CD4-positive, alpha-beta T cell treated with Interleukin-12 subunit alpha and Interleukin-12 subunit beta, for 1 hour (primary cell): ENCODE data around the gene CNTNAP2.

Source experiments
- DNase-seq: peaks from one replicate; pipeline ENCODE4 v3.0.0-alpha.2; 2020

Gene CNTNAP2

GRCh38 chr7:146701166-146701565 is 584.6 kb downstream of the CNTNAP2 start:
- DNase-seq = no peak

DNA sequence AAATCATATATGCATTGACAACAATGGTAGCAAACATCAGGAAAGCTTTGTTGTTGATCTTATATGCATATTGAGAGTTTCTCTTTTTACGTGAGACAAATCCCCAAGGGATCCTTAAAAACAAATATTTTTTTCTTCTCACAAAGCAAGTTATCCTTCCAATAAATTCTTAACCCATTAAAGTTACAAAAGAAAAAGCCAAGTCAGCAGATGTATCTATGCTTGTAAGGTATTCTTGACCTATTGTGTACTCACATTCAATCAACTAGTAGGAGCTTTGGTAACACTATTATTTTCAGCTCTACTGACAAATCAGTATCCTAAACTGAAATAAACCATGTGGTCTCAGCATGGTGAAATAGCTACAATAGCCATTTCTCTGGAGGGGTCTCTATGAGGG is 586.3 kb downstream of the CNTNAP2 start:
- DNase-seq = no peak

- no peak for DNase-seq
Observed at GRCh38 chr7:146709451-146710027, 592.9 kb downstream of the CNTNAP2 start.

- no peak for DNase-seq
Observed at GRCh38 chr7:146713205-146713604, 596.6 kb downstream of the CNTNAP2 start.

DNA sequence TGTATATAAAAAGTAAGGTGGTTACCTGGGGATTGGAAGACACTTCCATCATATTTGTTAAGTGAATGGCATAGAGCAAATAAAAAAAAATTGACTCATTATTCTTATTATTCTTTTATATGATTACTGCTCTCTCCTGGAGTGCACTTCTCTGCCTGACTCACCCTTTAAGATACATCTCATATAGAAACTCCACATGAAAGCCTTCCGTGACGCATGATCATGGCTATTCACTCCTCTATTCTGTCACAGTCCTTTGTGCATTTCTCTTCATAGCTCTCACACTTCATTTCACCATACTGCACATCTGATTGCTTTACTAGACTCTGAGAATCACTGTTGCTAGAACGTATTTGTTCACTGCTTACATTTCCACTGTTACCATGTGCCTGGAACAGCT is 597.3 kb downstream of the CNTNAP2 start:
- DNase-seq = no peak

DNA sequence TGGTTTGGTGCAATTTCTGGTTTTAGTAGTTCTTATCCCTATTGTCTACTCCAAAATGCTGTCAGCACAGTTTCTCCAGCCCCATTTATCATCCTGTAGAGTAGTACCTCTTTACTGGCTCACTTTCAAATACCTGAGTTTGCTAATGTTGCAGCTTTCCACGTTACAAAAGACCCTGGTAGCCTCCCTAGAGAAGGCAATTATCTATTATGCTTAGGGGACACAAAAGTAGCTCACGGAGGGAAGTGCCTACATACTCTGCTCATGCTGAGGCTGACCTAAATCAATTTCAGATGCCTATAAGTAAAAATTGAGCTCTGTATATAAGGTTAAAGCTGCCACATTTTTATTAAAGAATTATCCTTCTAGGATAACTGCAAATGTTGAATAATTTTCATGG is 603.6 kb downstream of the CNTNAP2 start:
- DNase-seq = no peak

DNA sequence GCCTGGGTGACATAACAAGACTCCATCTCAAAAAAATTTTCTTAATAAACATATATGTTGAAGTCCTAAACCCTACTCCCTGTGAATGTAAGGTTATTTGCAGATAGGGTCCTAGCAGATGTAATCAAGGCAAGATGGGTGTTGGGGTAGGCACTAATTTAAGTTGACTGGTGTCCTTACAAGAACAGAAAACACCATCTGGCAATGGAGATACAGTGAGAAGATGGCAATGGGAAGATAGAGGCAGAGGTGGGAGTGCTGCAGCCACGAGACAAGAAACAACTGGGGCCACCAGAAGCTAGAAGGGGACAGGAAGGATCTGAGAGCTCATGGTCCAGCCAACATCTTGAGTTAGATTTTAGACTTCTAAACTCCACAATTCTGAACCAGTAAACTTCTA is 606.4 kb downstream of the CNTNAP2 start:
- no peak for DNase-seq

- DNase-seq = no peak
Observed at GRCh38 chr7:146725520-146725919, 608.9 kb downstream of the CNTNAP2 start.

GRCh38 chr7:146728141-146728540 is 611.5 kb downstream of the CNTNAP2 start:
- DNase-seq = no peak

GRCh38 chr7:146728611-146729010 is 612.0 kb downstream of the CNTNAP2 start:
- no peak for DNase-seq

DNA sequence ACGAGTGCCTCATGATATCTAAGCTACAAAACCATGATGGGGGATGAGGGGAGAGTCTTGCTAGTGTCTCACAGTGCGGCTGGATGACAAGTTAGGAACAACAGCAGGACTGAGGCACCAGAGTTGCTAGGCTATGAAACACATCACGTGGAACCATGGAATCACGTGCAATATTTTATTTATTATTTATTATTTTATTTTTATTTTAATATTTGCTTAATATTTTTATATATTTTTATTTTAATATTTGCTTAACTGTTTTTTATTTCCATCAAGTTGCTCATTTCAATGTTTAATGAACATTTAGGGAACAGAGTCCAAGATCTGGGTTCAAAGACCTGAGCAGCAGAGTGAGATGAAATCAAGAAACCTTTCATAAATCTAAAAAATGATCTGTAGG is 614.6 kb downstream of the CNTNAP2 start:
- DNase-seq = no peak

DNA sequence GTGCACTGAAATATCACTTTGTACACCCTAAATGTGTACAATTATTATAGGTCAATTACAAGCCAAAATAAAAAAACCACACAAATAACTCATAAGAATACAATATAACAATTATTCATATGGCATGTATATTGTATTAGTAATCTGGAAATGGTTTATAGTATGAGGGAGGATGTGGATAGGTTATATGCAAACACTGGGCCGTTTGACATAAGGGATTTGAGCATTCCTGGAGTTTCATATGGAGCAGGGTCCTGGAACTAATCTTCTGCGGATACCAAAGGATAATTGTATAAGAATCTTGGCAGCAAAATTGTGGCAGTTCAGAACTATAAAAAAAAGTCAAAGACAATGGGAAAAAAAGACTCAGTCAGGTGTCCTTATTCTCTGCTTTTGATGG is 619.4 kb downstream of the CNTNAP2 start:
- DNase-seq = no peak

DNA sequence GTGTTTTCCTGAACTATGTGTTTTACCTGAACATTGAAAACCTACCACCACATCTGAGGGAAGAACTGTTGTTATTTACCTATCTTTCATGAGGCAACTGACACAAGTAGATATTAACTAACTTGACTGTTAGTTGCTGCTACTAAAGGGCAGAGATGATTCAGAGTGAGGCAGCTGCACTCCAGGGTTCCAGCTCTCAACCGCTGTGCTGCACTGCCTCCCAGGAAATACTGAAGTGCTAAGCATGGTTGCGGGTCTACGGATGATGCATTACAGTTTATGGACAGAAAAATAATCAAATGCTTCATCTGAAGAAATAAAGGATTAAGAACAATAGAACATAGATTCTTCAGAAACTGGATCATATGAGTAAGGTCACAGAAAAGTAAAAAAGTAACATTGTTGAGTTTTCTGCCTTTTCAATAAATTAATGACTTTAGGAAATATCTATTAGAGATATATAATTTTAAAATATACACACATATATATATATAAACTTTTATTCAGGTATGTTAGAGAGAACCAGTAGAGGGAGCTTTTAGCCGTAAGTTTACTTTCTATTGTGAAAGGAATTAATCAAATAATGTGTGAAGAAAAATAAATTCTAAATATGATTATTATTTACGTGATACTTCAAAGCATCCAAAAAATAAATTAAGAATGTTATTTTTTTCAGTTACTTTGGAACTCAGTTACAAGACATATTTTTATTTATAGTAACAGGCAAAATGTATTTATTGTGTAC is 620.0 kb downstream of the CNTNAP2 start:
- no peak for DNase-seq

GRCh38 chr7:146740039-146740438 is 623.4 kb downstream of the CNTNAP2 start:
- DNase-seq = no peak

DNA sequence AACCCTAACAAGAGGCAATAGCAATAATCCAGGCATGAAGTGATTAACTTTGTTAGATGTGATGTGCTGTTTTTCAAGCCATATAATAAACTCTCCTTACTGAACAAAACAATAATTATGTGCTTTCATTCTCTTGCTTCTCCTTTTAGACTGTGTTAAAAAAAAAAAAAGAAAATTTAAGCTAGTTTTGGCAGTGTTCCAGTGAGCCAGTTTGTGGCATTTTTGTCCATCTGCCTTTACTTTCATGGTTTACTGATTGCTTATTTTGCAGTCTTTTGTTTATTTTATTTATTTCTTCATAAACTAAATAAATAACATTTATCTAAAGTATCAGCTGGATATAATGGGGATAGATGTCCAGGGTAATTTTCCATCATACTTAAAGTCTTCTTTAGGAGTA is 625.3 kb downstream of the CNTNAP2 start:
- DNase-seq = no peak

- no peak for DNase-seq
Observed at GRCh38 chr7:146754385-146754784, 637.8 kb downstream of the CNTNAP2 start.

DNA sequence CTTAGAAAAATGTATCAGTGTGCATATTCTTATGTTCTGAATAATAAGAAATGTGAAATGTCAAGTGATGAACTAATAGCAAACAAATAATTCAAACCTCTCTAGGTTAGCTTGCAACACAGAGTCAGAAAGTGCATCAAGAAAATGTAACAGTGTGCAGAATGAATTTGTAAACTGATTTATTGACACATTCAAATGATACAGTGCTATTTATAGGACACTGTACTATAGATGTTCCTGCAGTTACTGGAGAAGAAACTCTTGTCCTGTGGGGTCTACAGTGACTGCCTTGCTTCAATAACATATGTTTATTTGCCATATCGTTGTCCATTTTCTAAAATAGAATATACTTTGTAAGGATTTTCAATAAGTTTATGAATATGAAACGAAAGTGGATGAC is 639.0 kb downstream of the CNTNAP2 start:
- no peak for DNase-seq

- DNase-seq = no peak
Observed at GRCh38 chr7:146764458-146764857, 647.9 kb downstream of the CNTNAP2 start.

DNA sequence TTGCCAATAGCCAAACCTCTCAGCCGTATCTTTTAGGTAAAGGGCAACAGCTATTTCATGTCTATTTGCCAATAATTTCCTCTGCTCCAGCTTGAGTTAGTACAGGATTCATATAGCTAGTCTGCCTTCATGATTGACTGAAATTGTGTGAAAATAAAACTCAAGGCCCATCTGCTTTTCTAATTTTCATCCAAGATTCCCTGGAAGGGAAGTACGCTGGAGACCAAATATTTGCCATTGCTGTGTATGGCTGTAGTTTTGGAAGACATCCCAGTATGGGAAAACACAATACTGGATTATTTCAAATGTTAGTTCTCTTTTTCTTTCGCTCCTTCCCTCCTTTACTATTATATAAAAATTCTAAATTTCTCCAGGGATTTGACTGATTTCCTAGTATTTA is 652.4 kb downstream of the CNTNAP2 start:
- no peak for DNase-seq

GRCh38 chr7:146772601-146773000 is 656.0 kb downstream of the CNTNAP2 start:
- DNase-seq = no peak

DNA sequence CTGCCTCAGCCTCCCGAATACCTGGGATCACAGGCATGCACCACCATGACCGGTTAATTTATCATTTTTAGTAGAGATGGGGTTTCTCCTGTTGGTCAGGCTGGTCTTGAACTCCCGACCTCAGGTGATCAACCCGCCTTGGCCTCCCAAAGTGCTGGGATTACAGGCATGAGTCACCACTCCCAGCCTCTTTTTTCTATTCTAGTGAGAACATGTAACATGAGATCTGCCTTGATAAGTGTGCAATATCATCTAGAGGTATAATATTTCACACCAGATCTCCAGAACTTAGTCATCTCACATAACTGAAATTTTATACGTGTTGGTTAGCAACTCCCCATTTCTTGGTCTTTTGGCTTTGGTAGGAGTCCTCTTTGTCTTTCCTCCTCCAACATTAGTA is 656.9 kb downstream of the CNTNAP2 start:
- DNase-seq = no peak

DNA sequence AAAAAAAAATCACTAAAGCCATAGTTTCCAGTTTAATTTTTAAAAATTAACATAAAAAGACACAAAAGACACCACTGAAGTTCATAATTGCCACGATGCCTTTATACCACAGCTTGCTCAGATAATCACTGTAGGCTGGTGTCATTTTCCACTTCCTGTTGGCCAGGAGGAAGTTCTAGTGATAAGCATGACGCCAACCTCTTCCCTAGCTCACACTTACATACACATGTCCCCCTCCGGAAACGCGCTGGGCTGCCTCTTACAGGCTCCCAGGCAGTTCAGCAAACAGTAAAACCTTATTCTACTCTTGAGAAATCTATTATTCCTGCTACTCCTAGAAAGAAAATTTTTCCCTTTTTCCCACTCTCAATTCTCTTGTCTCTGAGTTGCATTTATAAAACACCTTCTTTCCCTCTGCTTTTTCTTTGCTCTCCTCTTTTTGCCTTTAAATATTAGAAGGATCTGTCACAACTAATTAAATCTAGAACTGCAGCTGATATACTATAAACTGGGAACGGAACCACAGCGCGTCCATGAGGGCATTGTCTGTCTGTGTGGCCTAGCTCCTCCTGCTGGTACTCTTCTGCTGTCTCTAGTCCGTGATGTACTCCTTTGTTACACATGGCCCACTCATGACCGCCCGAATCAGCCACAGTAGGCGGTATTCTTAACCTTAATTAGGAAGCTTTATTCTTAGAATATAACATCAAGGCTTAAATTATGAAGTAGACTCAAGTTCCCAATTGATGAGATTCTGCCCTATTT is 664.9 kb downstream of the CNTNAP2 start:
- DNase-seq = no peak

DNA sequence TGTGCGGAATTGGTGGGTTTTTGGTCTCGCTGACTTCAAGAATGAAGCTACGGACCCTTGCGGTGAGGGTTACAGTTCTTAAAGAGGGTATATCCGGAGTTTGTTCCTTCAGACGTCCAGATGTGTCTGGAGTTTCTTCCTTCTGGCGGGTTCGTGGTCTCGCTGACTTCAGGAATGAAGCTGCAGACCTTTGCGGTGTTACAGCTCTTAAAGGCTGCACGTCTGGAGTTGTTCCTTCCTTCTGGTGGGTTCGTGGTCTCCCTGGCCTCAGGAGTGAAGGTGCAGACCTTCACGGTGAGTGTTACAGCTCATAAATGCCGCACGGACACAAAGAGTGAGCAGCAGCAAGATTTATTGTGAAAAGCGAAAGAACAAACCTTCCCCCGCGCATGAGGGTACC is 670.7 kb downstream of the CNTNAP2 start:
- no peak for DNase-seq

- no peak for DNase-seq
Observed at GRCh38 chr7:146788008-146788407, 671.4 kb downstream of the CNTNAP2 start.
